NT2/D1 (cell line): ENCODE results near the gene ATP11B.

Experiments
- DNase-seq: peaks from one replicate; pipeline ENCODE4 v3.0.0-alpha.2; 2011; ENCODE audit warnings: low read depth, low spot score
- H3K27me3 ChIP-seq: 2 replicates; pipeline ENCODE4 v1.6.0; 2011; ENCODE audit warnings: mild to moderate bottlenecking; ENCODE audit not compliant: insufficient read length, insufficient read depth
- H3K36me3 ChIP-seq: 2 replicates; pipeline ENCODE4 v1.6.1; 2011; ENCODE audit warnings: mild to moderate bottlenecking, low read length, mixed read lengths; ENCODE audit not compliant: insufficient read depth, insufficient read length
- H3K4me1 ChIP-seq: 2 replicates; pipeline ENCODE4 v1.5.1; 2011; ENCODE audit not compliant: insufficient read depth, insufficient read length
- H3K4me3 ChIP-seq: 2 replicates; pipeline ENCODE4 v1.5.1; 2011; ENCODE audit warnings: low read depth; ENCODE audit not compliant: insufficient read length
- H3K9ac ChIP-seq: 2 replicates; pipeline ENCODE4 v1.6.0; 2011; ENCODE audit warnings: low read depth; ENCODE audit not compliant: insufficient read length
- H3K9me3 ChIP-seq: 2 replicates; pipeline ENCODE4 v1.5.1; 2011; ENCODE audit warnings: mild to moderate bottlenecking, low read length; ENCODE audit not compliant: insufficient read depth
- SUZ12 ChIP-seq: IDR thresholded peaks from 2 replicates; pipeline ENCODE4 v1.6.1; 2011; ENCODE audit not compliant: insufficient read length, insufficient read depth; ENCODE audit errors: extremely low read depth
- YY1 ChIP-seq: IDR thresholded peaks from 2 replicates; pipeline ENCODE4 v1.6.1; 2011; ENCODE audit not compliant: insufficient read length, insufficient read depth
- ZNF274 ChIP-seq: IDR thresholded peaks from 2 replicates; pipeline ENCODE4 v1.6.1; 2011; ENCODE audit warnings: mild to moderate bottlenecking, low read depth, low read length

The ATP11B gene

DNA sequence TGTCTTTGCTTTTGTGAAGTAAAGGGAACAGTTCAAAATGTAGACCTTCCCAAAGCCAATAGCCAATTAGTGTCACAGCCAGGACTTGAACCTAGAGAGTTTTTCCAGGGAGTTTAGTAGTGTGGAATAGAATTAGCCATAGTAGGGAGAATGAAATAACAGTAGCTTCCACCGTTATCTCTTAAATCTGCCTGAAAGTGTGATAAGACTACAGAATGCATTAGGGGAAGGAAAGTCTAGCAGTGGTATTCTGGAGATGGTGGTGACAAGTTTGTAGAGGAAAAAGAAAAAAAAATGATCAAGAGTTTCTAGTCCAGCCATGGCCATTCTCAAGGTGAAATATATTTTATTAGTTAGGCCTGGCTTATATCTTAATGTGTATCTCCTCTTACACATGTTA is 13.8 kb downstream of the ATP11B start:
- no peaks in the 10 kb centered on the region for H3K4me1 ChIP-seq
- H3K36me3 ChIP-seq = no peaks in the 10 kb centered on the region
- no peak for DNase-seq
- H3K9ac ChIP-seq = no peak overlapping the region
- TF ChIP-seq ZNF274 (no peak), YY1 (no peak), SUZ12 (no peak)
- H3K4me3 ChIP-seq = no peak overlapping the region
- H3K27me3 ChIP-seq = no peaks in the 10 kb centered on the region
- H3K9me3 ChIP-seq = no peaks in the 10 kb centered on the region

DNA sequence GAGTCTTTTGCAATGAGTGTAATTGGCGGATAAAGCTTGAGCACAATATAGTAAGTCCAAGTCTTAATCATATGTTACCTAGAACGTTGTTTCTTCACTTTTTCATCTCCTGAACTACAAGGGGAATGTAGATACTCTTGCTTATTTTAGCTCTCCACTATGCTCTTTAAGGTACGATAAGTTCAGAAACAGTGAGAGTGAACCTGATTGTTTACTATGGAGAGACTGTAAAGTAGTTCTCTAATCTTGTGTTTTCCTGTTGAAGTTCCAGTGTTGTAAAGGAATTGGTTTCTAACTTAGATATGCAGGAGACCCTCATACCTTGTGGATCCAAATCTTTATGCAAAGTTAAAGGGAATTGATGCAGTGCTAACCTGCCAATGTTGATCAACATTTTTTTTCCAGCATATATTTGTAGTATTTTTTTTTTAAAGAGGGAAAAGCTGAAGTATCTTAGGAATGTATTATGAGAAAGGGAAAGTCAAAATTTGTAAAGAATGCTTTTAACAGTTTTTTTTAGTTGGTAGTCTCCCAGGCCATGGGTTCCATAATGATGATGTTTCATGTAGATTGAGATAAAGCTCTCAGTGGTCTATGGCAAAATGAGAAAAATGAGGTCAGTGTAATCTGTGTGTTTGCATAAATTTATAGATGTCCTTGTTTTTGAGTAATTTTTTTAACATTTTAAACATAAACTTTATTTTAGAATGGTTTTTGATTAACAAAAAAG is 14.9 kb downstream of the ATP11B start:
- Histone ChIP-seq H3K4me1 (no peaks in the 10 kb centered on the region), H3K36me3 (no peaks in the 10 kb centered on the region), H3K27me3 (no peaks in the 10 kb centered on the region), H3K4me3 (no peak overlapping the region), H3K9ac (no peak overlapping the region), H3K9me3 (no peaks in the 10 kb centered on the region)
- DNase-seq = no peak
- TF ChIP-seq SUZ12 = no peak
- no peak for TF ChIP-seq YY1
- no peak for TF ChIP-seq ZNF274

DNA sequence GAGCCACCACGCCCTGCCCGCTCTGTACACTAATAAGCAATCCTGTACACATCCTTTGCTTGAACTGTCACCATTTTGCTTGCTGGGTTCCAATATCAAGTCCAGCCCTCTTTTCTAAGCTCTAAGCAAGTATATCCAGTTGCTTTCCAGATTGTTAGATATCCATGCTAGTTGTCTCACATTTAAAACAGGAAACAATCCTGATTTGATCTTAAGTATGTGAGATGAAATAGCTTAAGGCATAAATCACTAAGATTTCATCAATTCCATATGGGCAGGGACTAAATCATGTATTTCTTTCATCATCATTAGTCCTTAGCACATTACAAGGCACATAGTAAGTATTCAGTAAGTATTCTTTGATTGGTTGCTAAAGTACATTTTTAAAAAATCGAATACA is 16.2 kb downstream of the ATP11B start:
- DNase-seq = no peak
- no peak for TF ChIP-seq SUZ12
- TF ChIP-seq ZNF274 = no peak
- no peak for TF ChIP-seq YY1
- H3K36me3 ChIP-seq = no peaks in the 10 kb centered on the region
- no peak overlapping the region for H3K9ac ChIP-seq
- H3K4me3 ChIP-seq = no peak overlapping the region
- no peaks in the 10 kb centered on the region for H3K4me1 ChIP-seq
- H3K27me3 ChIP-seq = no peaks in the 10 kb centered on the region
- no peaks in the 10 kb centered on the region for H3K9me3 ChIP-seq

DNA sequence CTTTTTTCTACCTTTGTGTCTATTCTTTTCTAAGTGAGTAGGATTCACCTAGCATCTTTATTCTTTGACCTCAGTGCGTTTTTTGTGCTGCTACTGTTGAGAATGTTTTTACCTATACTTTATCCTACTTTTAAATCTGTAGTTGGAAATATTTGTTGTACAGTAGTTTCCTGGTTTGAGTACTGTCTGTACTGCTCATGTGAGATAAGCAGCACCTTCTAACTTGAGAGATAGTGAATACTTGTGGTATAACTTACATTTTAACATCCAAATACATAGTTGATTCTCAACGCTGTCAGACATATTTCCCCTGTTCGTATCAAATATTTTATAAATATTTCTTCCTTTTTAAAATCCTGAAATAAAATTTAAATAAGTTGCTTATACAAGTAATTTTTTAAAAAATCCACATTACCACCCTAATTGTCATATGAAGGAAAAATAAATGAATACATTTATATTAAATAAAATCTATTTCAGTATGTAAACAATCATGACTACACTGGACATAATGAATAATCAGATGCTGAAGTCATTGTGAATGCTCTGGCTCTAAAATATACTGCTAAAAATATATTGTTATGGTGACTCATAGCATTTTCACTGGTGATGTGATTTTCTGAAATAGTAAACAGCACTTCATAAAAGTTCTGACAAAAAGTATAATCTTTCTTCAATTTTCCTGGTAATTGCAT is 17.4 kb downstream of the ATP11B start:
- H3K4me3 ChIP-seq = no peak overlapping the region
- no peaks in the 10 kb centered on the region for H3K9me3 ChIP-seq
- DNase-seq = no peak
- no peak overlapping the region for H3K9ac ChIP-seq
- TF ChIP-seq SUZ12 (no peak), ZNF274 (no peak), YY1 (no peak)
- H3K27me3 ChIP-seq = no peaks in the 10 kb centered on the region
- H3K4me1 ChIP-seq = no peaks in the 10 kb centered on the region
- H3K36me3 ChIP-seq = no peaks in the 10 kb centered on the region

DNA sequence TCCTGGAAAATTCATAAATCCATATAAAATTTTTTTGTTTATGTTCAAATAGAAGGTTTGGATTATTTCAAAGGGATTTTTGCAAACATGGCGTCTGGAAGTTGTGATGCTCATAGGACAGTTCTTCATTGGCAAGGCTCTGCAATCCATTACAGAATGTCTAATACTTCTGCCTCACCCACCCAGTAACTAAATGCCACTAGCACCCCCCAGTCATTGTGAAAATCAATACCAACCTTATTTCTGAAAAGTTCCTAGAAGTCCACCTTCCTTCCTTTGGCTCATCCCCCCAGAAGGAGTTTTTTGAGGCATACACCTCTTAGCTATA is 17.9 kb downstream of the ATP11B start:
- DNase-seq = no peak
- H3K9ac ChIP-seq = no peak overlapping the region
- no peaks in the 10 kb centered on the region for H3K4me1 ChIP-seq
- H3K27me3 ChIP-seq = no peaks in the 10 kb centered on the region
- TF ChIP-seq SUZ12 (no peak), YY1 (no peak), ZNF274 (no peak)
- H3K9me3 ChIP-seq = no peaks in the 10 kb centered on the region
- H3K4me3 ChIP-seq = no peak overlapping the region
- no peaks in the 10 kb centered on the region for H3K36me3 ChIP-seq

DNA sequence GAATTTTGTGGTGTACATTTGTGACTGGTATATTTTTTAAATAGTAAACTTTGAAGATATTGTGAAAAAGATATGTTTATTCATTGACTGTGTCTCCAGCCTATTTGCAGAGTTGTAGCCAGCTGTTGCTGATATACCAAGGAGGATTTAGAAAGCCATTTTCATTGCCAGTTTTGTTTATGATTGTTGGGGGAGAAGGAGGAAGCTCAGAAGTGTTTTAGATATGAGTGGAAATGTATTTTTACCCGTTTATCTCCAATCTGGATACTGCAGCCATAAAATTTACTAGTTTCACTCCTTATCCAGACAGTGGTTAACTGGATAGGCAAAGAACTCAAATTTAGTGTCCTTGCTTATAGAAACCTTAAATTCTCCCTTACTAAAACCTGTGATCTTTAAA is 18.8 kb downstream of the ATP11B start:
- no peak for DNase-seq
- no peaks in the 10 kb centered on the region for H3K9me3 ChIP-seq
- no peak for TF ChIP-seq ZNF274
- no peak for TF ChIP-seq YY1
- no peak for TF ChIP-seq SUZ12
- H3K36me3 ChIP-seq = no peaks in the 10 kb centered on the region
- H3K27me3 ChIP-seq = no peaks in the 10 kb centered on the region
- H3K4me3 ChIP-seq = no peak overlapping the region
- H3K9ac ChIP-seq = no peak overlapping the region
- H3K4me1 ChIP-seq = no peaks in the 10 kb centered on the region

DNA sequence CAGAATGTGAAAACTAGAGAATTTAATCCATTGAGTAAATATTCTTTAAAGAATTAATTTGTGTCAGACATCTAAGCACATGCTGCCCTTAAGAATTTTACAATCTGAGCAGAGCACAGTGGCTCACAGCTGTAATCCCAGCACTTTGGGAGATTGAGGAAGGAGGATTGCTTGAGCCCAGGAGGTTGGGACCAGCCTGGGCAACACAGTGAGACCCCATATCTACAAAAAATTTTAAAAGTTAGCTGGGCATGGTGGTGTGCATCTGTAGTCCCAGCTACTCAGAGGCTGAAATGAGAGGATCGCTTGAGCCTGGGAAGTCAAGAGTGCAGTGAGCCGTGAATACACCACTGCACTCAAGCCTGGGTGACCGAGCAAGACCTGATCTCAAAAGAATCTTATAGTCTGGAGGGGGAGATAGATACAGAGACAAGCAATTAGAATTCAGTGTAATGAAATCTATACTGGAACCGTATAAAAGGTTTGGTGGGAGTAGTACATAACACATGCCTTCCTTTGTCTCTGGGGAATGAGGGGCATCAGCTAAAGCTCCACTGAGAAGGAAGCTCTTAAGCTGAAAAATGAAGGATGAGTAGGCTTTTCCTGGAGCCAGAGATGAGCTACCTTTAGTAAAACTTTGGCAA is 21.2 kb downstream of the ATP11B start:
- Histone ChIP-seq H3K9ac (no peak overlapping the region), H3K4me1 (no peaks in the 10 kb centered on the region), H3K9me3 (no peaks in the 10 kb centered on the region), H3K27me3 (no peaks in the 10 kb centered on the region), H3K4me3 (no peak overlapping the region), H3K36me3 (no peaks in the 10 kb centered on the region)
- no peak for DNase-seq
- TF ChIP-seq SUZ12 (no peak), YY1 (no peak), ZNF274 (no peak)
